SH-SY5Y (cell line): ENCODE measurements around the gene CYB561A3.

Experiments
- GATA2 ChIP-seq: IDR thresholded peaks from 2 replicates; pipeline ENCODE4 v1.6.1; 2011; ENCODE audit warnings: mild to moderate bottlenecking, low read depth, low read length
- GATA3 ChIP-seq: IDR thresholded peaks from 2 replicates; pipeline ENCODE4 v1.6.1; 2011; ENCODE audit warnings: low read depth, mild to moderate bottlenecking, low read length, moderate library complexity

- no peak for TF ChIP-seq GATA2
- no peak for TF ChIP-seq GATA3
Observed at GRCh38 chr11:61401573-61401972, 39.9 kb upstream of the CYB561A3 start.
